HEK293 (cell line): ENCODE measurements around the gene SMIM14.
A peak's percentile ranks its signal among the peaks of the same experiment; 100 is the strongest.

Source experiments
- GLIS1 ChIP-seq: fragments of 450-650 bp; formaldehyde crosslinking; IDR thresholded peaks from 2 replicates; pipeline ENCODE4 v1.5.1; 2016; ENCODE audit warnings: missing biosample characterization, missing genetic modification characterization
- MEIS1 ChIP-seq: sonication (generic); formaldehyde crosslinking; IDR thresholded peaks from 2 replicates; pipeline ENCODE4 v1.8.1; 2022; ENCODE audit warnings: missing genetic modification reagents, mild to moderate bottlenecking, borderline replicate concordance
- SETDB1 ChIP-seq: IDR thresholded peaks from one replicate; pipeline ENCODE4 v1.6.1; 2017; ENCODE audit warnings: mild to moderate bottlenecking, low read length, moderate library complexity, mixed read lengths; ENCODE audit not compliant: insufficient read length
- WT1 ChIP-seq: fragments of 450-650 bp; formaldehyde crosslinking; IDR thresholded peaks from 2 replicates; pipeline ENCODE4 v1.5.1; 2016; ENCODE audit warnings: missing biosample characterization, missing genetic modification characterization
- ZBTB17 ChIP-seq: fragments of 450-650 bp; formaldehyde crosslinking; IDR thresholded peaks from 2 replicates; pipeline ENCODE4 v1.5.1; 2016; ENCODE audit warnings: missing biosample characterization, missing genetic modification characterization
- ZNF10 ChIP-seq: fragments of 450-650 bp; formaldehyde crosslinking; IDR thresholded peaks from 2 replicates; pipeline ENCODE4 v1.5.1; 2017; ENCODE audit warnings: missing biosample characterization, missing genetic modification characterization
- ZNF112 ChIP-seq: fragments of 450-650 bp; formaldehyde crosslinking; IDR thresholded peaks from 2 replicates; pipeline ENCODE4 v1.5.0; 2017; ENCODE audit warnings: missing biosample characterization, missing genetic modification characterization
- ZNF157 ChIP-seq: fragments of 450-650 bp; formaldehyde crosslinking; IDR thresholded peaks from 2 replicates; pipeline ENCODE4 v1.5.1; 2016; ENCODE audit warnings: missing biosample characterization, missing genetic modification characterization
- ZNF175 ChIP-seq: fragments of 450-650 bp; formaldehyde crosslinking; IDR thresholded peaks from 2 replicates; pipeline ENCODE4 v1.5.1; 2016; ENCODE audit warnings: missing biosample characterization, missing genetic modification characterization
- ZNF2 ChIP-seq: fragments of 450-650 bp; formaldehyde crosslinking; IDR thresholded peaks from 2 replicates; pipeline ENCODE4 v1.5.1; 2016; ENCODE audit warnings: missing biosample characterization, missing genetic modification characterization
- ZNF202 ChIP-seq: fragments of 450-650 bp; formaldehyde crosslinking; IDR thresholded peaks from 2 replicates; pipeline ENCODE4 v1.5.1; 2016; ENCODE audit warnings: missing biosample characterization, missing genetic modification characterization, borderline replicate concordance
- ZNF24 ChIP-seq: fragments of 450-650 bp; formaldehyde crosslinking; IDR thresholded peaks from 2 replicates; pipeline ENCODE4 v1.5.1; 2016; ENCODE audit warnings: missing biosample characterization, missing genetic modification characterization
- ZNF335 ChIP-seq: fragments of 450-650 bp; formaldehyde crosslinking; conservative IDR thresholded peaks from 2 replicates; pipeline ENCODE4 v1.5.1; 2016; ENCODE audit warnings: missing biosample characterization, missing genetic modification characterization
- ZNF354C ChIP-seq: fragments of 450-650 bp; formaldehyde crosslinking; IDR thresholded peaks from 2 replicates; pipeline ENCODE4 v1.5.1; 2016; ENCODE audit warnings: missing biosample characterization, missing genetic modification characterization, low read depth, borderline replicate concordance
- ZNF529 ChIP-seq: fragments of 450-650 bp; formaldehyde crosslinking; IDR thresholded peaks from 2 replicates; pipeline ENCODE4 v1.5.1; 2017; ENCODE audit warnings: missing genetic modification characterization, missing biosample characterization; ENCODE audit not compliant: insufficient replicate concordance
- ZNF837 ChIP-seq: fragments of 450-650 bp; formaldehyde crosslinking; IDR thresholded peaks from 2 replicates; pipeline ENCODE4 v1.5.1; 2016; ENCODE audit warnings: missing biosample characterization, missing genetic modification characterization
- ZNF843 ChIP-seq: fragments of 450-650 bp; formaldehyde crosslinking; IDR thresholded peaks from 2 replicates; pipeline ENCODE4 v1.5.1; 2016; ENCODE audit warnings: missing biosample characterization, missing genetic modification characterization
- ZSCAN23 ChIP-seq: fragments of 450-650 bp; formaldehyde crosslinking; IDR thresholded peaks from 2 replicates; pipeline ENCODE4 v1.5.1; 2016; ENCODE audit warnings: missing biosample characterization, missing genetic modification characterization
- TF ChIP-seq, protein P1 (sequence below): fragments of 450-650 bp; IDR thresholded peaks from 2 replicates; pipeline ENCODE4 v1.5.1; 2018; ENCODE audit warnings: missing biosample characterization, mild to moderate bottlenecking, missing genetic modification characterization
- TF ChIP-seq, protein P2 (sequence below): fragments of 450-650 bp; formaldehyde crosslinking; IDR thresholded peaks from 2 replicates; pipeline ENCODE4 v1.5.1; 2016; ENCODE audit warnings: missing biosample characterization, missing genetic modification characterization, borderline replicate concordance
- TF ChIP-seq, protein P3 (sequence below): fragments of 450-650 bp; formaldehyde crosslinking; IDR thresholded peaks from 2 replicates; pipeline ENCODE4 v1.5.1; 2016; ENCODE audit warnings: missing biosample characterization, missing genetic modification characterization
- TF ChIP-seq, protein P4 (sequence below): fragments of 450-650 bp; formaldehyde crosslinking; IDR thresholded peaks from 2 replicates; pipeline ENCODE4 v1.5.1; 2016; ENCODE audit warnings: missing biosample characterization, missing genetic modification characterization
- TF ChIP-seq, protein P5 (sequence below): fragments of 450-650 bp; formaldehyde crosslinking; IDR thresholded peaks from 2 replicates; pipeline ENCODE4 v1.5.1; 2016; ENCODE audit warnings: missing biosample characterization, missing genetic modification characterization
- TF ChIP-seq, protein P6 (sequence below): fragments of 450-650 bp; IDR thresholded peaks from 2 replicates; pipeline ENCODE4 v1.5.1; 2018; ENCODE audit warnings: missing biosample characterization, missing genetic modification characterization
- TF ChIP-seq, protein P7 (sequence below): fragments of 450-650 bp; formaldehyde crosslinking; IDR thresholded peaks from 2 replicates; pipeline ENCODE4 v1.5.1; 2016; ENCODE audit warnings: missing biosample characterization, missing genetic modification characterization

SMIM14 gene

DNA sequence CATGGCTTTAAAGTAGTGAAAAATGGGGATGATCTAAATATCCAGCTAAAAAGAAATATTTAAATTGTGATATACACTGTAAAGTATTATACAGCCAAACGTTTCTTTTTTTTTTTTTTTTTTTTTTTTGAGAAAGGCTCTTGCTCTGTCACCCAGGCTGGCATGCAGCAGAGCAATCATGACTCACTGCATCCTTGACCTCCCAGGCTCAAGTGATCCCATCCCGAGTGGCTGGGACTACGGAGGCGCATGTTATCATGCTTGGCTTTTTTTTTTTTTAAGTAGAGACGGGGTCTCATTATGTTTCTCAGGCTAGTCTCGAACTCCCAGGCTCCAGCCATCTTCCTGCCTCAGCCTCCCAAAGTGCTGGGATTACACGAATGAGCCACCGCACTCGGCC is 17.1 kb downstream of the SMIM14 start (continued):
- no peak for TF ChIP-seq ZNF354C
- TF ChIP-seq MEIS1 (CRISPR knock-in tag): no peak
- 0 out of 2 replicates have a peak, but pooled peaks have one; percentile 32 for TF ChIP-seq ZNF335 (tag by site-specific recombination)
- no peak for TF ChIP-seq ZNF202 (tag by site-specific recombination)
- no peak for TF ChIP-seq SETDB1
- TF ChIP-seq, protein P1, sequence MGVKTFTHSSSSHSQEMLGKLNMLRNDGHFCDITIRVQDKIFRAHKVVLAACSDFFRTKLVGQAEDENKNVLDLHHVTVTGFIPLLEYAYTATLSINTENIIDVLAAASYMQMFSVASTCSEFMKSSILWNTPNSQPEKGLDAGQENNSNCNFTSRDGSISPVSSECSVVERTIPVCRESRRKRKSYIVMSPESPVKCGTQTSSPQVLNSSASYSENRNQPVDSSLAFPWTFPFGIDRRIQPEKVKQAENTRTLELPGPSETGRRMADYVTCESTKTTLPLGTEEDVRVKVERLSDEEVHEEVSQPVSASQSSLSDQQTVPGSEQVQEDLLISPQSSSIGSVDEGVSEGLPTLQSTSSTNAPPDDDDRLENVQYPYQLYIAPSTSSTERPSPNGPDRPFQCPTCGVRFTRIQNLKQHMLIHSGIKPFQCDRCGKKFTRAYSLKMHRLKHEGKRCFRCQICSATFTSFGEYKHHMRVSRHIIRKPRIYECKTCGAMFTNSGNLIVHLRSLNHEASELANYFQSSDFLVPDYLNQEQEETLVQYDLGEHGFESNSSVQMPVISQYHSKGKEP: peak; percentile 80
- no peak for TF ChIP-seq ZNF175 (tag by site-specific recombination)
- peak; percentile 69 for TF ChIP-seq GLIS1
- TF ChIP-seq ZSCAN23 (tag by site-specific recombination): no peak
- no peak for TF ChIP-seq ZNF529 (tag by site-specific recombination)
- TF ChIP-seq ZNF2 (tag by site-specific recombination): no peak
- TF ChIP-seq ZNF843: no peak
- TF ChIP-seq, protein P2, sequence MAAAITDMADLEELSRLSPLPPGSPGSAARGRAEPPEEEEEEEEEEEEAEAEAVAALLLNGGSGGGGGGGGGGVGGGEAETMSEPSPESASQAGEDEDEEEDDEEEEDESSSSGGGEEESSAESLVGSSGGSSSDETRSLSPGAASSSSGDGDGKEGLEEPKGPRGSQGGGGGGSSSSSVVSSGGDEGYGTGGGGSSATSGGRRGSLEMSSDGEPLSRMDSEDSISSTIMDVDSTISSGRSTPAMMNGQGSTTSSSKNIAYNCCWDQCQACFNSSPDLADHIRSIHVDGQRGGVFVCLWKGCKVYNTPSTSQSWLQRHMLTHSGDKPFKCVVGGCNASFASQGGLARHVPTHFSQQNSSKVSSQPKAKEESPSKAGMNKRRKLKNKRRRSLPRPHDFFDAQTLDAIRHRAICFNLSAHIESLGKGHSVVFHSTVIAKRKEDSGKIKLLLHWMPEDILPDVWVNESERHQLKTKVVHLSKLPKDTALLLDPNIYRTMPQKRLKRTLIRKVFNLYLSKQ (tag by site-specific recombination): no peak
- peak; percentile 62; the same call in 1 of the 2 replicates for TF ChIP-seq ZBTB17 (tag by site-specific recombination)
- TF ChIP-seq ZNF112 (tag by site-specific recombination): no peak
- TF ChIP-seq, protein P3, sequence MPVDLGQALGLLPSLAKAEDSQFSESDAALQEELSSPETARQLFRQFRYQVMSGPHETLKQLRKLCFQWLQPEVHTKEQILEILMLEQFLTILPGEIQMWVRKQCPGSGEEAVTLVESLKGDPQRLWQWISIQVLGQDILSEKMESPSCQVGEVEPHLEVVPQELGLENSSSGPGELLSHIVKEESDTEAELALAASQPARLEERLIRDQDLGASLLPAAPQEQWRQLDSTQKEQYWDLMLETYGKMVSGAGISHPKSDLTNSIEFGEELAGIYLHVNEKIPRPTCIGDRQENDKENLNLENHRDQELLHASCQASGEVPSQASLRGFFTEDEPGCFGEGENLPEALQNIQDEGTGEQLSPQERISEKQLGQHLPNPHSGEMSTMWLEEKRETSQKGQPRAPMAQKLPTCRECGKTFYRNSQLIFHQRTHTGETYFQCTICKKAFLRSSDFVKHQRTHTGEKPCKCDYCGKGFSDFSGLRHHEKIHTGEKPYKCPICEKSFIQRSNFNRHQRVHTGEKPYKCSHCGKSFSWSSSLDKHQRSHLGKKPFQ (tag by site-specific recombination): no peak
- TF ChIP-seq, protein P4, sequence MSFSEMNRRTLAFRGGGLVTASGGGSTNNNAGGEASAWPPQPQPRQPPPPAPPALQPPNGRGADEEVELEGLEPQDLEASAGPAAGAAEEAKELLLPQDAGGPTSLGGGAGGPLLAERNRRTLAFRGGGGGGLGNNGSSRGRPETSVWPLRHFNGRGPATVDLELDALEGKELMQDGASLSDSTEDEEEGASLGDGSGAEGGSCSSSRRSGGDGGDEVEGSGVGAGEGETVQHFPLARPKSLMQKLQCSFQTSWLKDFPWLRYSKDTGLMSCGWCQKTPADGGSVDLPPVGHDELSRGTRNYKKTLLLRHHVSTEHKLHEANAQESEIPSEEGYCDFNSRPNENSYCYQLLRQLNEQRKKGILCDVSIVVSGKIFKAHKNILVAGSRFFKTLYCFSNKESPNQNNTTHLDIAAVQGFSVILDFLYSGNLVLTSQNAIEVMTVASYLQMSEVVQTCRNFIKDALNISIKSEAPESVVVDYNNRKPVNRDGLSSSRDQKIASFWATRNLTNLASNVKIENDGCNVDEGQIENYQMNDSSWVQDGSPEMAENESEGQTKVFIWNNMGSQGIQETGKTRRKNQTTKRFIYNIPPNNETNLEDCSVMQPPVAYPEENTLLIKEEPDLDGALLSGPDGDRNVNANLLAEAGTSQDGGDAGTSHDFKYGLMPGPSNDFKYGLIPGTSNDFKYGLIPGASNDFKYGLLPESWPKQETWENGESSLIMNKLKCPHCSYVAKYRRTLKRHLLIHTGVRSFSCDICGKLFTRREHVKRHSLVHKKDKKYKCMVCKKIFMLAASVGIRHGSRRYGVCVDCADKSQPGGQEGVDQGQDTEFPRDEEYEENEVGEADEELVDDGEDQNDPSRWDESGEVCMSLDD (tag by site-specific recombination): no peak
- no peak for TF ChIP-seq ZNF24
- no peak for TF ChIP-seq ZNF837
- TF ChIP-seq, protein P5, sequence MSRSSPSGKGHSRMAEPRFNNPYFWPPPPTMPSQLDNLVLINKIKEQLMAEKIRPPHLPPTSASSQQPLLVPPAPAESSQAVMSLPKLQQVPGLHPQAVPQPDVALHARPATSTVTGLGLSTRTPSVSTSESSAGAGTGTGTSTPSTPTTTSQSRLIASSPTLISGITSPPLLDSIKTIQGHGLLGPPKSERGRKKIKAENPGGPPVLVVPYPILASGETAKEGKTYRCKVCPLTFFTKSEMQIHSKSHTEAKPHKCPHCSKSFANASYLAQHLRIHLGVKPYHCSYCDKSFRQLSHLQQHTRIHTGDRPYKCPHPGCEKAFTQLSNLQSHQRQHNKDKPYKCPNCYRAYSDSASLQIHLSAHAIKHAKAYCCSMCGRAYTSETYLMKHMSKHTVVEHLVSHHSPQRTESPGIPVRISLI (tag by site-specific recombination): 0 out of 2 replicates have a peak, but pooled peaks have one; percentile 75
- TF ChIP-seq WT1 (tag by site-specific recombination): no peak
- TF ChIP-seq, protein P6, sequence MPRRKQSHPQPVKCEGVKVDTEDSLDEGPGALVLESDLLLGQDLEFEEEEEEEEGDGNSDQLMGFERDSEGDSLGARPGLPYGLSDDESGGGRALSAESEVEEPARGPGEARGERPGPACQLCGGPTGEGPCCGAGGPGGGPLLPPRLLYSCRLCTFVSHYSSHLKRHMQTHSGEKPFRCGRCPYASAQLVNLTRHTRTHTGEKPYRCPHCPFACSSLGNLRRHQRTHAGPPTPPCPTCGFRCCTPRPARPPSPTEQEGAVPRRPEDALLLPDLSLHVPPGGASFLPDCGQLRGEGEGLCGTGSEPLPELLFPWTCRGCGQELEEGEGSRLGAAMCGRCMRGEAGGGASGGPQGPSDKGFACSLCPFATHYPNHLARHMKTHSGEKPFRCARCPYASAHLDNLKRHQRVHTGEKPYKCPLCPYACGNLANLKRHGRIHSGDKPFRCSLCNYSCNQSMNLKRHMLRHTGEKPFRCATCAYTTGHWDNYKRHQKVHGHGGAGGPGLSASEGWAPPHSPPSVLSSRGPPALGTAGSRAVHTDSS (tag by site-specific recombination): no peak
- TF ChIP-seq ZNF157 (tag by site-specific recombination): no peak
- TF ChIP-seq ZNF10: no peak
- TF ChIP-seq, protein P7, sequence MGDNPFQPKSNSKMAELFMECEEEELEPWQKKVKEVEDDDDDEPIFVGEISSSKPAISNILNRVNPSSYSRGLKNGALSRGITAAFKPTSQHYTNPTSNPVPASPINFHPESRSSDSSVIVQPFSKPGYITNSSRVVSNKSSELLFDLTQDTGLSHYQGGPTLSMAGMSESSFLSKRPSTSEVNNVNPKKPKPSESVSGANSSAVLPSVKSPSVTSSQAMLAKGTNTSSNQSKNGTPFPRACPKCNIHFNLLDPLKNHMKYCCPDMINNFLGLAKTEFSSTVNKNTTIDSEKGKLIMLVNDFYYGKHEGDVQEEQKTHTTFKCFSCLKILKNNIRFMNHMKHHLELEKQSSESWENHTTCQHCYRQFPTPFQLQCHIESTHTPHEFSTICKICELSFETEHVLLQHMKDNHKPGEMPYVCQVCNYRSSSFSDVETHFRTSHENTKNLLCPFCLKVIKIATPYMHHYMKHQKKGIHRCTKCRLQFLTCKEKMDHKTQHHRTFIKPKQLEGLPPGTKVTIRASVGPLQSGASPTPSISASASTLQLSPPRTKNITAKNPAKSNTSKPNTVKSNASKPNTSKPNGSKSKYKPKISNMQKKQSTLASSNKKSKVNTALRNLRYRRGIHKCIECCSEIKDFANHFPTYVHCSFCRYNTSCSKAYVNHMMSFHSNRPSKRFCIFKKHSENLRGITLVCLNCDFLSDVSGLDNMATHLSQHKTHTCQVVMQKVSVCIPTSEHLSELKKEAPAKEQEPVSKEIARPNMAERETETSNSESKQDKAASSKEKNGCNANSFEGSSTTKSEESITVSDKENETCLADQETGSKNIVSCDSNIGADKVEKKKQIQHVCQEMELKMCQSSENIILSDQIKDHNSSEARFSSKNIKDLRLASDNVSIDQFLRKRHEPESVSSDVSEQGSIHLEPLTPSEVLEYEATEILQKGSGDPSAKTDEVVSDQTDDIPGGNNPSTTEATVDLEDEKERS (tag by site-specific recombination): no peak
